Body of pancreas (tissue), 4 donors: ENCODE data around the gene FUBP1.
"Not testable (repeated sequence)": the region's sequence is repeated elsewhere in the genome, so short reads cannot be mapped to it uniquely, and the experiment has no call there.

Experiments
- POLR2A ChIP-seq, 3 donors: fragments of 450-650 bp; IDR thresholded peaks; one replicate each; pipeline ENCODE4 v1.6.1; 2016; ENCODE audit warnings: antibody characterized with exemption in 3 of 3, mild to moderate bottlenecking in 2 of 3
- TF ChIP-seq, protein P1 (sequence below), 7 experiments: fragments of 450-650 bp in 4 of 7; fragments of 200-600 bp in 3 of 7; sonication (generic) in 3 of 7; IDR thresholded peaks; one replicate each; pipeline ENCODE4 v1.5.1; 2016 to 2019; ENCODE audit warnings: antibody characterized with exemption in 7 of 7

GRCh38 chr1:77918918-77919317 is 60.0 kb downstream of the FUBP1 start:
- TF ChIP-seq, protein P1, sequence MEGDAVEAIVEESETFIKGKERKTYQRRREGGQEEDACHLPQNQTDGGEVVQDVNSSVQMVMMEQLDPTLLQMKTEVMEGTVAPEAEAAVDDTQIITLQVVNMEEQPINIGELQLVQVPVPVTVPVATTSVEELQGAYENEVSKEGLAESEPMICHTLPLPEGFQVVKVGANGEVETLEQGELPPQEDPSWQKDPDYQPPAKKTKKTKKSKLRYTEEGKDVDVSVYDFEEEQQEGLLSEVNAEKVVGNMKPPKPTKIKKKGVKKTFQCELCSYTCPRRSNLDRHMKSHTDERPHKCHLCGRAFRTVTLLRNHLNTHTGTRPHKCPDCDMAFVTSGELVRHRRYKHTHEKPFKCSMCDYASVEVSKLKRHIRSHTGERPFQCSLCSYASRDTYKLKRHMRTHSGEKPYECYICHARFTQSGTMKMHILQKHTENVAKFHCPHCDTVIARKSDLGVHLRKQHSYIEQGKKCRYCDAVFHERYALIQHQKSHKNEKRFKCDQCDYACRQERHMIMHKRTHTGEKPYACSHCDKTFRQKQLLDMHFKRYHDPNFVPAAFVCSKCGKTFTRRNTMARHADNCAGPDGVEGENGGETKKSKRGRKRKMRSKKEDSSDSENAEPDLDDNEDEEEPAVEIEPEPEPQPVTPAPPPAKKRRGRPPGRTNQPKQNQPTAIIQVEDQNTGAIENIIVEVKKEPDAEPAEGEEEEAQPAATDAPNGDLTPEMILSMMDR (IDR thresholded peaks at IDR 0.05) = not testable (repeated sequence)
- TF ChIP-seq POLR2A (IDR thresholded peaks at IDR 0.05) = not testable (repeated sequence)
